ENCODE results near the gene SEMA6D. TPM values are rescaled to one million over a fixed set of nuclear protein-coding genes. Genes with fewer than 3 reads are reported as not detected.

The SEMA6D gene, protein sequence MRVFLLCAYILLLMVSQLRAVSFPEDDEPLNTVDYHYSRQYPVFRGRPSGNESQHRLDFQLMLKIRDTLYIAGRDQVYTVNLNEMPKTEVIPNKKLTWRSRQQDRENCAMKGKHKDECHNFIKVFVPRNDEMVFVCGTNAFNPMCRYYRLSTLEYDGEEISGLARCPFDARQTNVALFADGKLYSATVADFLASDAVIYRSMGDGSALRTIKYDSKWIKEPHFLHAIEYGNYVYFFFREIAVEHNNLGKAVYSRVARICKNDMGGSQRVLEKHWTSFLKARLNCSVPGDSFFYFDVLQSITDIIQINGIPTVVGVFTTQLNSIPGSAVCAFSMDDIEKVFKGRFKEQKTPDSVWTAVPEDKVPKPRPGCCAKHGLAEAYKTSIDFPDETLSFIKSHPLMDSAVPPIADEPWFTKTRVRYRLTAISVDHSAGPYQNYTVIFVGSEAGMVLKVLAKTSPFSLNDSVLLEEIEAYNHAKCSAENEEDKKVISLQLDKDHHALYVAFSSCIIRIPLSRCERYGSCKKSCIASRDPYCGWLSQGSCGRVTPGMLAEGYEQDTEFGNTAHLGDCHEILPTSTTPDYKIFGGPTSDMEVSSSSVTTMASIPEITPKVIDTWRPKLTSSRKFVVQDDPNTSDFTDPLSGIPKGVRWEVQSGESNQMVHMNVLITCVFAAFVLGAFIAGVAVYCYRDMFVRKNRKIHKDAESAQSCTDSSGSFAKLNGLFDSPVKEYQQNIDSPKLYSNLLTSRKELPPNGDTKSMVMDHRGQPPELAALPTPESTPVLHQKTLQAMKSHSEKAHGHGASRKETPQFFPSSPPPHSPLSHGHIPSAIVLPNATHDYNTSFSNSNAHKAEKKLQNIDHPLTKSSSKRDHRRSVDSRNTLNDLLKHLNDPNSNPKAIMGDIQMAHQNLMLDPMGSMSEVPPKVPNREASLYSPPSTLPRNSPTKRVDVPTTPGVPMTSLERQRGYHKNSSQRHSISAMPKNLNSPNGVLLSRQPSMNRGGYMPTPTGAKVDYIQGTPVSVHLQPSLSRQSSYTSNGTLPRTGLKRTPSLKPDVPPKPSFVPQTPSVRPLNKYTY
- total RNA-seq (2014; rRNA removed; shearing (Covaris generic)), result 0.12 and 0.40 TPM in 2 replicates

DNA sequence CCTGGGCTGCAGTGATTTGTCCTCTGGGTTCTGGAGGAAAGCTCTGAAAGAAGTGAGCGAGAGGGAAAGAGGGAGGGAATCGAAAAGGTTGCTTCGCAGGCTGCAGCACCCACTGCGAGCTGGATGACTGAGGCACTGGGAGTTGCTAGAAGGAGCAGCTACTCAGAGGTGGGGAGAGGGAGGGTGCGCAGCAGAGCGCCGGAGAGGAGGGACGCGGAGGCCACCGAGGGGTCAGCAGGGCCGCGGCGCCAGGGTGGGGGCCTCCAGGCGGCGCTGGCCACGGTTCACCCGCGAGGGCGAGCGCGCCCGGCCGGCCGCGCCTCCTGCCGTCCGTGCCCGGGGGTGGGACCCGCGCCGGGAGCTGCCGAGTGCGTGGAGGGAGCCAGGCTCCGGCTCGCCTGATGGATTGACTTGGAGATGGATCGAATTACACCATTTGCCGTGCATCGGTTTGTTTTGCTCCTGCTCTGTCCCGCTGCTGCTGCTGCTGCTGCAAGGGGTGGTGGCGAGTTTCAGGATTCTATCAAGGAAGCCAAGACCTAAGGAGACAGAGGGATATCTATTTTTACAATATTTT lies at the start of gene SEMA6D:
Gene SEMA6D, plus strand, starts transcription at position 470 of the 577 bp plus-strand sequence. CDS start 42,294 bp downstream, outside the sequence.
- peak; percentile 64 for DNase-seq (ENCODE audit: low read depth)

DNA sequence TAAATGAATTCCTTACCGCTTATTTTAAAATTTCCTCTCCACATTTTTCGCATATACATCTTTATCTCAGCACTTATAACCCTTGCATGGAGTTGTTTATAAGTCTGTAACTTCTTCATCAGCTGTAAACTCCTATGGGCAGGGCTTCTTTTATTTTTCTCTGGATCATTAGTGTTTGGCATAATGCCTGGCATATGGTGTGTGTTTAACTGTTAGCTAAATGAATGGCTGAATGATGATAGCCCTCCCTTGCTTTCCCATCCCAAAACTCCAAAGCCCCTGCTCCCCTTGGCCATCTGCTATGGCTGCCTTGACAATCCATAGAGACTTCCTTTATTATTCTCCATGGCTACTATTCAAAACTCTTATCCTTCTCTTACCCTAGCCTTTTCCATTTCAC lies 48.1 kb upstream of the SEMA6D start:
- no peak for DNase-seq (ENCODE audit: low read depth)

DNA sequence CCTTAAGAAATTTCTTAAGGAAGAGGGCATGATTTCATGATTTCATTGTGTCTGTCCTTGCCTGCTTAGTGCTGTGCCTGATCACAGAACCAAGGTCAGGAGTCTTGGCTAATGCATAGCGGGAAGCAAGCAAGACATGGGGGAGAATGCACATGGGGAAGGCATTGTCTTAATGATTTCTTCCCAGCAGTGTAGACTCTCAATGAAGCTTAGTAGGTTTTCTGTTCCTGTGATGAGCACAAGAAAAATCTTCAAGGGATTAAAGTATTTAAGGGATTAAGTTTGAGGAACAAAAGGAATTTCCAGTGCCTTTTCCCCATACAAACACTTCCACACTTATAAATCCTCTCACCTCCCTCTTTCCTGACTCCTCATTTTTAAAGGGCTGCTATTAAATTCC lies 46.9 kb upstream of the SEMA6D start:
- no peak for DNase-seq (ENCODE audit: low read depth)

DNA sequence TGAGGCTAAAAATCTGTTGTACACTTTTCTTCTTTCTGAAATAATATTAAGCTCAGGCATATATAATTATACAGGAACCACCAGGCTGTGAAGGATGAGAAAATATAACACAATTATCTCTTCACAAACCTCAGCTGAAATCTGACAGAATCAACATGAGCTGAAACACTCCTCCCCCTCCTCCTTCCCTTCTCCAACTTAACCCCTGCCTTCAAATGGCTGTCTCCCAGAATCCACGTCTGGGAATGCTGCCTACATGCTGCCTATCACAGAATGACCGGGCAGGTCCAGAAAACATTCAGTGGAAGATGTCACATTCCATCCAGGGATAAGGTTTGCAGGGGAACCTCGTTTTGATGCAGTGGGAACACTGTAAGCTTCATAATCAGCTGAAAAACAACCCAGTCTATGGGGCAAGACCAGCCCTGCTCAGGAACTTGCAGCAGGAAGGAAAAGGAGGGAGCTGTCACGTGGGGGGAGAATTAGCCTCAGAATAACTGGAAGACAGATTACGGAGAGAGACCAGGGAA lies 44.0 kb upstream of the SEMA6D start:
- no peak for DNase-seq (ENCODE audit: low read depth)

DNA sequence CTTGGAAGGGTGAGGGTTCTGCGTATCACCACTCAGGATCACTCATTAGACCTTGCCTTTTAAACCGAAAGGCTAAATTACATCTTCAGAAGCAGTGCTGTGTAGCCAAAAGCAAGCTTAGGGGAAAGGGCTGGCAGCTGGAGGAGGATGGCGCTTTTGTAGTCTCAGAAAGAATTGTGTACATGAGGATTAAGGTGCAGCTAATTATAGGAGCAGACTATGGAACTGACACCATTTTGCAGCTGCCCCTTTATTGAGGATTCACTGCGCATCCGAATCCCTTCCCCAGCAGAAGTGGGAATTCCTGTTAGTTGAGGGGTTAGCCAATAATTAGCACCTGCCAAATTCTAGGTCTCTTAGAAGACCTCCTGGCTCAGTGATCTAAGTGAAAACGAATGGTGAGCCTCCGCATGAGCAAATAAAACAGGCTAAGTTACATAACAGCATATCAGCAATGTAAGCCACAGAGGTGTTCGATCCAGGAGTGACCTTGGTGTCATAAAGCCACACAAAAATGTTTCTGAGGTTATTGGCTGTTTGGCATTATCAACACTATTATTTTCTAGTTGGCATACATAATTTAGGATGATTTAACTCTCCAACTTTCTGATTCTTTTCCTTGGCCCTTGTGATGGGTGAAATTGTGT lies 42.6 kb upstream of the SEMA6D start:
- DNase-seq (ENCODE audit: low read depth), result no peak

DNA sequence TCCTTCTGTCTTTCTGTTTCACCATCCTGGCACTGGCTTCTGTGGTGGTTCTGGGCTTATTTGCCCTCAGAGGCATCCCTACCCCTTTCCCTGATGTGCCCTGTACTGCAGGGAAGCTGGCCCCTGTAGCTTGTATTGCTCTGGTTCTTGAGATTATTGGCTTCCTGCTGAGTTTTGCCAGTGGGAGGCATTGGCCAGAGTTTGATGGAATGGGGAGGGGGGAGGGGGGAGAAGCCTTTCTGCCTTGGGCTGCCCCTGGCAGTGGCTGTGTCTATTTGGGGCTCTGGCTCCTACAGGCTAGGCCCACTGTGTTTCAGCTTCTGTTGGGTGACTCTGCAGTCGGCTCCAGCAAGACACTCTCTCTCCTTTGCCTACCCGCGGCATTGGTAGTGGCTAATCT lies 41.6 kb upstream of the SEMA6D start:
- DNase-seq (ENCODE audit: low read depth), result no peak

DNA sequence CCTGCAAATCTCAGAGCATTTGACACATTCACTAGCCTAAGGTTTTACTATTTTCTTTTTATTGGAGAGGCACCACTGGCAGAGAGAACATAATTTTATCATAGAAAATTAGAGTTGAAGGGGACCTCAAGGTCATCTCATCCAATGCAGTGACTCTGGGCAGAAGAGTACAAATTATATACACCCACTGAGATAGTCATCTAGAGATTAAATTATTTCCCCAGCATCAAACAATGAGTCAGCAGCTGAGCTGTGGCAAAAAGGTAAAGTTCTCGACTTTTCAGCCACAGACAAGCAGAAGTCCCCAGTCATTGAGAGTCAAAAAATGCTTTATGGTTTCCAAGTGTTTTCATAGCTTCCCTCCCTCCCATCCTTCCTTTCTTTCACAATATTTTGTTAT lies 39.3 kb upstream of the SEMA6D start:
- DNase-seq (ENCODE audit: low read depth), result no peak

DNA sequence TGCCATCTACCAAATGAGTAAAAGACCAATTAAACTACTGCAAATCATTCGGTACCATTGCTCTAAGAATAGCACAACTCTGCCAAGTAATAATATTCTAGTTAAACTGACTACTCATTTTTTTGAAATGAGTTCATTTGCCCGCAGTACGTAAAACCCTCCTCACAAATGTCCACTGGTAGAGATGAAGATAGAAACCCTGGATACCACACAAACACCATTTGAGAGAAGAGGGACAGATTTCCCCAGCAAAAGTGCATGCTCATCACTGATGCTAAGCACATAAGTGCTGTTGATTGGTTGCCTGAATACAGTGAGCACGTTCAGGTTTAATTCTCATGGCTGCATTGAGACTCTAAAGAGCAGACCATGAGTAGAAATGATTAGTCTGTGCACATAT lies 34.6 kb upstream of the SEMA6D start:
- no peak for DNase-seq (ENCODE audit: low read depth)

DNA sequence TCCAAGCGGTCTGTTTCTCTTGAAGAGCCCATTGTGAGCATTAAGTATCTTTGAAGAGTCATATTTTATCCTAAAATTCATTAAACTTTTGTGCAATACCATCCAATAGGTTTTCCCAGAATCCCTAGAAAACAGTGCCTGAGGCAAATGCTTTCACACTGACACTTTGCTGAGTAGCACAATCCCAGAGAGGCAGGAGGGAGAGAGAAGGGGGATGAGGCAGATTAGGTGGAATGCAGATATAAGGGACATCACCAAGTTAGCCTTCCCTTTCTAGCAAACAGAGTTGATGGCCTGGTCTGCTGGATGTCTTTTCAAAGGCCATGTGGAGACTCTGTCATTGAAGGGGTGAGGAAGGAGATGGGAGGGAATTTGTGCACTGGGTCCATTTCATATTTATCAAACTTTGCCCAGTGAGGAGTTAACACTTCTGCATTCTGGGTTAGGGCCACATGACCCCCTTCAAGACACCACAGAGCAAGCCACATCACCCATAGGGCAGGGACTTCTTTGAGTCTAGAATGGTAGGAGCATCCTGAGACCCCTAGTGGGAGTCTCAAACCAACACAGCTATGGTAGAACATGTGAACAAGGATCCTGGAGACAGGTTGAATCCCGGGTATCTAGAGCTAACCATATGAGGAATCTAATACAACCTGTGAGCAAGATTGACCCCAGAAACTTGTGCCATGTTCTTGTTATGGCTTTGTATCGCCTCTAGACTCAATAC lies 32.0 kb upstream of the SEMA6D start:
- peak; percentile 4 for DNase-seq (ENCODE audit: low read depth)

DNA sequence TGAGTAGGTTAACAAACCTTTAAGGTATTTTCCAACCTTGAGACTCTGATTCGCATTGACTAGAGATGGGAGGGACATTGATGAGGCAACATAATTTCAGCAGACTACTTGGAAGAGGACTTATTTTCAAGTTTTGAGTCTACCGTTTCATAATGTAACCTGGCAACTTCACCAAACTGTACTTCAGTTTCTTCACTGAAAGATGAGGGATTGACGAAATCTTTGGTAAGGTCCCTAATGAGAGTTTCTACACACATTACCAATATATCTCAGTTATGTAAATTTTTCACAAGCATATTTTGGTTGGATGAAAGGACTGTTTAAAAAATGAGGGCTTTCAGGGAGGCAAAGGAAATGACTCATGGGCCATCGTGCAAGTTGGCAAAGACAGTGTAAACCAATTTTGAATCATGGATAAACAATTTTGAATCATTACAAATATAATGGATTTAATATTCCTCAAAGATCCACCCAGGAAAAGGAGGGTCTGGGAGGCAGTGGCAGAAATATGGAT lies 28.7 kb upstream of the SEMA6D start:
- DNase-seq (ENCODE audit: low read depth), result peak; percentile 13

DNA sequence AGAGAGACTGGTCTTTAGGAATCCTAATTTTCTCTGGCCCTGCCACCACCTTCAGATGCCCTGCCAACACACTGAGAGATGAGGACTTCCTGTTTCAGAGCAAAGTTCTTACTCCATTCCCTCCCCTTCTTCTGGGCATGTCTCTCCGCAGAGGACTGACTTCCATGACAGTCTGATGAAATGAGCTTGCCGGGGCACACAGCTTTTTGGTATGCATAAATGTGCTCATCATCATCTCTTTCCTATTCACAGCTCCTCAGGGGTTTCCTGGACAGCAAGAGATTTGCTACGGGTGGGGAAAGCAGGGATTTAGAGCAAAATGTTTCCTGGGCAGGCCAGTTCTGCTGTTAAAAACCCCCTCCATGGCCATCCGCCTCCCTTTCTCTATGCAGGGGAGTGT lies 27.6 kb upstream of the SEMA6D start:
- no peak for DNase-seq (ENCODE audit: low read depth)

DNA sequence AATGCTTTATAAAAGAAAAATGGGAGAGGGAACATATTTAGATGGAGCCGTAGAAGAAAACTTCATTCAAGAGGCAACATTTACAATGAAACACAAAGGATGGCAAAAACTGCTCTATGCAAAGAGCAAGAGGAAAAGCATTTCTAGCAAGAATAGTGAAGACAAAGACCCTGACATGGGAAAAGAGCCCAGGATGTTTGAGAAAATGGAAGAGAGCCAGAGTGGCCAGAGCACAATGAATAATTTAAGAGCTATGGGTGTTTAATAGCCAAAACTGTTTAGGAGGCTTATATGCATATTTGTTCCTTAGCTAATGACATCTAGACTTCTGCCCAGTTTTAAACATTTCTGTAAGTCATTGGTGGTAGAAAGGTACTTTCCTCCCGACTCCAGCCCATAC lies 25.4 kb upstream of the SEMA6D start:
- DNase-seq (ENCODE audit: low read depth), result no peak

DNA sequence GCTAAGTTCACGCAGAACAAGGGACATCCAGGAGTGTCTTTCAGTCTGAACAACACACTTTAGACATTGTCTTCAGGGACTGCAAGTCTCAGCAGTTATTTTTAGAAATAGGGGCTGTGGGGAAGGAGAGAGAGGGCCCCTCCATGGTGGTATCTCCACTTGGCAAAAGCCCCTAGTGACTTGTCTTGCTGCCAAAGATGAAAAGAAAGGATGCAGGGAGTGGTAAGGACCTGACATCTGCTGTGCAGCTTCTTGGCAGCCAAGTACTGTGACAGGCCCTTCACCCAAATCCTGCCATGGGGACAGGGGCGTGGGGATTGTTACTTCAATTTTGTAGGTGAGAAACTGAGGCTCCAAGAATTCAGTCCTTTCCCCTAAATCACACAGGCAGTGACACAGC lies 21.0 kb upstream of the SEMA6D start:
- DNase-seq (ENCODE audit: low read depth), result no peak

DNA sequence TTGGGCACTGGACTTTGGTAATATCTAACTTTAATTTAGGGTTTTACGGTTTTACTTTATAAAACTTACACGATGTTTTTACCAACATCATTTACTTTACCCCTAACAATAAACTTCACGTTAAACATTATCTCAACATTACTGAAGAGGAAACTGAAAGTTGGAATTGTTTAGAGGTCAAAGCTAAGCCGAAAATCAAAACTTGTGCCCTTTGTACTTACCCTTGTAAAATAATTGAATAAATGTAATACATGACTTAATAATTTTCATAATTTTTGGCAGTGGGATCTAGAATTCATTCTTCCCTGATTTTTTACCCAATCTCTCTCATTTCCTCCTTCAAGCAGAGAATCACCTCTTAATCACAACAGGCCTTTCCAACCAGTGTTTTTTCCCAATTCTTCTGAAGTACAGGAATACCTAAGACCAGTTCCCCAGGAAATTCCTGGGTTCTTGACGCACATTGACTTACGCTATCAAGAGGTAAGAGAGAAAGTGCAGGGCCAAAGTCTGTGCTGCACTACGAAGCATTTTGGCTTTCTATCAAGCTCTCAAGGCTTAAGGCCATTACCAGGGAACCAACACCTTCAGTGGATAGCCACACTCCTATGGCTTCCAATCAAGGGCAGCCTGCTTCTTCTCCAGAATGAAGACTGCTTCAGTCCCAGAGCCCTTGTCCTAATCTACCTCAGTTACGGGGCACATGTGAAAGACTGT lies 11.9 kb upstream of the SEMA6D start:
- no peak for DNase-seq (ENCODE audit: low read depth)

DNA sequence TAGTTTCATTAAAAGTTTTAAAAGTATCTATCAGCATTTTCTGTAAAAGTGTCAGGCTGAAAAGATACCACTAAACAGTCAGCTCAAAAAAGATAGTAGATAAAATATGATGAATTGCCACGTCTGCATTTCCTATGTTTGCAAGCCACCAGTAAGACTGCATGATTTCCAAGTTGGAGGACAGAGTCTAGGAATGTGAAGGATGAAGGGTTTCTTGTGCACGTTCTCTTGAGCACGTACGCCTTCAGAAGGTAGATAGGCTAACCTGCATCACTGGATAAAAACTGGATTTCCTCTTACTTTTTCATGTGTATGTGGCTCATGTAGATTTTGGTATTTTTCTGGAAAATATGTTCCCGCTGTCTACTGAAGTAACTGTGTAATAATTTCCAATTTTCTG lies 9.9 kb upstream of the SEMA6D start:
- DNase-seq (ENCODE audit: low read depth), result no peak

DNA sequence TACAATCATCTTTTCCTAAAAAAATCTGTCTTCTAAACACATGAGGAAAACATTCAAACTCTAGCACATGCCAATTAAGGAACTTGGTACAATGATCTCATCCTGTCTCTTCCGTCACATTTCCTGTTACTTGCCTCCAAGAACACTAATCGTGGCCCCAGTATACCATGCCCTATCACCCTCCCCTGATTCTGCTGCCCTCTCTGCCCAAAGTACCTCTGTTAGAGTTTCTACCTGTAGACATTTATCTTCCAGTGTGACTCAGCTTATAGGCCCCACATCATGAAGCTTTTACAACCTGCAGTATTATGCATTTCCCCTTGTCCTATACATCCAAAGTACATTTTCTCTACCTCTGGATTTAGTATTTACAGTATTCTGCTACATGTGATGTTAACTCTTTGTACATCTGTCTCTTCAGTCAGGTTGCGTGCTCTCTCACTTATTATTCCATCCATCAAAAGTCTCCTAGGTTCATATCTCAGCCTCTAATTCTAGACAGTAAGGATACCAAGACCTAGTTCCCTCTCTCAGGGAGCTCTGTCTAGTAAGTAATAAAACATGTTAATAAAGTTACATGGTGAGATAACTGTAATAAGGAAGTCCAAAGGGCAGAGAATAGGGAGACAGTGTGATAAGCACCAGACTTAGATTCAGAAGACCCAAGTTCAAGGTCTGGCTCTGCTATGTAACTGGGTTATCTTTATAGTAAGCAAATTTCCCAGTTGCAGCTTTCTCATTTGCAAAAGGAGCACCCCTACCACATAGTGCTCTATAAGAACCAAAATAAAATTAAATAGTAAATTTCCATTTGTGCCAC lies 8.9 kb upstream of the SEMA6D start:
- no peak for DNase-seq (ENCODE audit: low read depth)

DNA sequence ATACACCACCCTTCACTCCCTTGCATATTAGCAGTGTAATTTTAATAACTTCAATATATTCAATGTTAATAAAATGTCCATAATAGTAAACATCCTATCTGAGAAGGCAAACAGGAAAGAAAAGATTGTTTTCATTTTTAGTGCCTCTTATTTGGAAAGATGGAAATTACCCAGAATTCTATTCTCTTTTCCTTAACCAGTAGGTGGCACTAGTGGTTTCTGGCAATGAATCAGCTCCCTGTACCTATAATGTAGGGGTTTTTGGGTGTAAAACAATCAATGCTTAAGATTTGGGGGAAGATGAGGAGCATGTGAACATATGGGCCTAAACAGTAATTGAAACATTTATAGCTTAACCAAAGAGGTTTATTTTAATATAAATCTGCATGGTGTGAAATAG lies 5.7 kb upstream of the SEMA6D start:
- DNase-seq (ENCODE audit: low read depth), result peak; percentile 9

DNA sequence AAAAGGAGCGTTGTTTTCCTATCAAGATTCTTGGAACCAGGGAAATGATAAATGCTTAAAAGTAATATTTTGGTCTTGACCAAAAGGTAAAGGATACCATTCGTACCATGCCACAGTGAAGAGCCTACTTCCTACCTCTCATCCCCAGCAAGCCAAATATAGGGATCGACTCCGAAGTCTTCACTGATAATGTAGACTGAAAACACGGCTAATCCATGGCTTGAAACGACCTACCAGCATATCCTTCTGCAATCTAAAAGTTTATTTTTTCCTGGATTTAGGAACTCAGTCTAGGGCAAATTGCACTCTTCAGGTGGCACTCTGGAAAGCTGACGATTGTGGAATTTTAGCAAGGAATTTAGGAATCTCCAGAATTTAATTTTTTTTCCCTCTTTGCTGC lies 1.9 kb upstream of the SEMA6D start:
- DNase-seq (ENCODE audit: low read depth), result no peak

Measured in Daoy (cell line).